HG02623 (cell line): ENCODE results near the gene HLCS.

Source experiments
- ATAC-seq: cut with Tn5 transposase; IDR thresholded peaks from one replicate; pipeline ENCODE4 v1.9.1; 2021; ENCODE audit warnings: moderate library complexity; ENCODE audit not compliant: unreplicated experiment

The HLCS gene

DNA sequence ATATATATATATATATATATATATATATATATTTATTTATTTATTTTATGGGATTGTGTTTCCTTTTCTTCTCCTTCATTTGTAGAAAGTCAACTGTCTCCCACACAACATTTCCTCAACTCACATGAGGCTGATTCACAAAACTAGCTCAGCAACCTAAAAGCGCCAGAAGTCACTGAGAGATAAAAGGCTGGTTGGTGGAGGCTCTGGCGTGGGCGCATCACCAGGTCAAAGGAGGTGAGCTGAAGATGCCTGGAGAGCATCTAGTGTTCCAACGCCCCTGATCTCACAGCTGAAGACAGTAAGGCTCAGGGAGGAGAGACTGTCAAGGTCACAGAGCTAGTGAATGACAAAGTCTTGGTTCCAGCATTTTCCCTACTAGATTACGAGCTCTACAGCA is 78.0 kb downstream of the HLCS start:
- no peak for ATAC-seq

DNA sequence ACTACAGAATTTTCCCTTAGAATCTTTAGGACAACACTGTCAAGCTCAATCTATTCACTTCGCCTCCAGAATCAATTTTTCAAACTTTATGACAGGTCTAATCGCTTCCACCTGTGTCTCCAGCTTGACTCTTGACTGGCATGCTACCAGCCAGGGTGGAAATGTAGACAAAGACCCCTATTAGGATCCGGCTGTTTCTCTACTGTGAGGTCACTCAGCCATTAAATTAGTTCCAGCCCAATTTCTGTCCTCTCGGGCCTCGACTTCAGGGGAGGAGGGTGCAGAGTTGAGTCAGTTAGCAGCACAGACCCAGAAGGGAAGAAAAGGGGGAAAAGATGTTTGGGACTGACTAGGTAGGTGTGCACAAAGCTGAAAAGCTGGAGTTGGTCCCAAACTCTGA is 78.5 kb downstream of the HLCS start:
- no peak for ATAC-seq

DNA sequence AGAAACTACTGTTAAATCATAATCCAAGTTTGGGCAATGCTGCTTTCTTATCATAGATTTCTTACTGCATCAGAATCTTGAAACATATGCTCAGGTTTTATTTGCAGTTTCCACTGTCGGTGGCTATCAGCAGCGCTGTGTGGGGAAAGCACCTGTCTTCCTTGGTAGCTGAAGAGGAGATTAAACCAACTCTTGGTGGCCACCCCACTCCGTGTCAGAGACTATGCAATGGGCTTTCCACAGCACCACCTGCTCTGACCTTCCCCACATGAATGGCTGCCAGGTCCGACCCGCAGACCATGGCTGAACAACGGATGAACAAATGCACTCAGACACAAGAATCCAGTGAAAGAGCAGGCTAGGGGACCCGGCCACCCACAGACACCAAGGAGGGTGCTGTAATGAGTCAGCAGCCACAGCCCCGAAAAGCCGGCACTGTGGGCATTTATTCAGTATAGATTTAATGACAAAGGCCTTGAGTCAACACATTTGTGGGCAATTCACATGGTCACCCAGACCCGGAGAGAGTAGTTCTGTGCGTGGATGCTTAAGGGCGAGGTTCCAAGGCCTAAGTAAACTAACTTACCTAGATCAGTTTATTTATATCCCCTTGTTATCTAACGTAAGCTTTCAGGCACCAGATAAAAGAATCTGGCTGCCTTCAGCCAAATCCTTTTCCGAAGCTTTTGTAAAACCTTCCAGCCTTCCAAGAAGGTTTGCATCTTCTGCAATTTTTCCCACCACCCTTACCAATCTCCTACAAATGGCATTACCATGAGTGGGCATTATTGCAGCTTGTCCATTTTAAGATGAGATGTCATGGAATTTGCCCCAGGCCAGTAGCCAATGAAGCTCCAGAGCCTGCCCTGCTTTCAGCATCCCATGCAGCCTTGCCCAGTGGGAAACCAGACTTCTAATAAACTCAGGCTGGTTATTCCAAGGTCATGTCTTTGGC is 82.7 kb downstream of the HLCS start:
- ATAC-seq = no peak

DNA sequence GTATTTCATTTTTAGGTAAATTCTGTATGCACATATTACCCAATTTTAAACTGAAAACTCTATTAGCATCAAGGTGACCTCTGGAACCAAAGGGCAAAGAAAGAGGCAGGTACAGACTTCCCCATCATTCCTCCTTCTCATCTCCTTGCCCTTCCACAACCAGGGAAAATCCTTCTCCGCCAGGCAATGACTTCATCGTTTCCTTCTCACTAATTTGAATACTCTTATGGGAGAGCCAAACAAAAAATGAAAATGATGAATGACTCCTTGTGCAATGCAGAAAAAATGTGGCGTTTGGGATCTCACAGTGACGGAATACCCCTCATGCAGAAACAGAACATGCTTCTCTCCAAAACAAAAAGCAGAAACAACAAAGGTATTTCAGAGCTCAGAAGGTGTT is 83.7 kb downstream of the HLCS start:
- no peak for ATAC-seq

GRCh38 chr21:36881228-36881627 is 85.2 kb downstream of the HLCS start:
- ATAC-seq = no peak

DNA sequence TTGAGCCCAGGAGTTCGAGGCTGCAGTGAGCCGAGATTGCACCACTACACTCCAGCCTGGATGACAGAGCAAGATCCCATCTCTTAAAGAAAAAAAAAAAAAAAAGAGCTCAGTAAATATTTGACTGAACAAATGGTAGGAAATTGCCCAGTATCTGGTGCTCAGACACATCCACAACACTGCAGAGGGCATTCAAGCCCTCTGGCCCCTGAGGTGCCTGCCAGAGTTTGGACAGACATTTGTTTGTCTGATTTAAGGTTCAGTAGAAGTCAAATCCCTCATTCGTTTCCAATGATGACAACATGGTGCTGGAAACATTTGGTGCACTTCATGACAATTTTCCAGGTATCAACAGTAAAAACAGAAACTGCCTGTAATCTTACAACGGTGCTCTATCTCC is 86.6 kb downstream of the HLCS start:
- no peak for ATAC-seq

GRCh38 chr21:36877741-36878140 is 88.7 kb downstream of the HLCS start:
- no peak for ATAC-seq

DNA sequence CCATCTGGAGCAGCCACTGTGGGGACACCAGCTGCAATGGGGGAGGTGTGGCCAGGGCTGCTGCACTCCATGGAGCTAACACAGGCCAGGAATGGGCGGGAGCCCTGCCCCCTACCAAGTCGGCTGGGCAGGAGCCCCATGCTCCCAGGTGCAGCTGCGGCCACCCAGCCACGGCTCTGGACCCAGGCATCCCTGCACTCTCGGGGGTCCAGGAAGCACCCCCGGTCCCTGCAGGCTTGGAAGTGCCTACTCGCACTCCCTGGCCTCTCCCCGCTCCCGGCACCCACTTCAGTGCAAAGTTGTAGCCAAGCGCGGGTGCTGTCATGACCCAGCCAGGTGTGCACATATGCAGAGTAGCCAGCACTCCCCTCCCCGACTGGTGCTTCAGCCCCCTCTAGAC is 91.8 kb downstream of the HLCS start:
- no peak for ATAC-seq

- no peak for ATAC-seq
These were observed 93.0 kb downstream of the HLCS start for GRCh38 chr21:36873513-36873912.

- ATAC-seq = no peak
These were observed 99.1 kb downstream of the HLCS start for GRCh38 chr21:36867291-36867905.

GRCh38 chr21:36866419-36866818 is 100.0 kb downstream of the HLCS start:
- no peak for ATAC-seq

- ATAC-seq = no peak
These were observed 101.5 kb downstream of the HLCS start for GRCh38 chr21:36864974-36865373.

GRCh38 chr21:36863260-36863659 is 103.2 kb downstream of the HLCS start:
- no peak for ATAC-seq

- ATAC-seq = no peak
These were observed 104.7 kb downstream of the HLCS start for GRCh38 chr21:36861595-36862323.

- ATAC-seq = no peak
These were observed 105.5 kb downstream of the HLCS start for GRCh38 chr21:36860736-36861594.

DNA sequence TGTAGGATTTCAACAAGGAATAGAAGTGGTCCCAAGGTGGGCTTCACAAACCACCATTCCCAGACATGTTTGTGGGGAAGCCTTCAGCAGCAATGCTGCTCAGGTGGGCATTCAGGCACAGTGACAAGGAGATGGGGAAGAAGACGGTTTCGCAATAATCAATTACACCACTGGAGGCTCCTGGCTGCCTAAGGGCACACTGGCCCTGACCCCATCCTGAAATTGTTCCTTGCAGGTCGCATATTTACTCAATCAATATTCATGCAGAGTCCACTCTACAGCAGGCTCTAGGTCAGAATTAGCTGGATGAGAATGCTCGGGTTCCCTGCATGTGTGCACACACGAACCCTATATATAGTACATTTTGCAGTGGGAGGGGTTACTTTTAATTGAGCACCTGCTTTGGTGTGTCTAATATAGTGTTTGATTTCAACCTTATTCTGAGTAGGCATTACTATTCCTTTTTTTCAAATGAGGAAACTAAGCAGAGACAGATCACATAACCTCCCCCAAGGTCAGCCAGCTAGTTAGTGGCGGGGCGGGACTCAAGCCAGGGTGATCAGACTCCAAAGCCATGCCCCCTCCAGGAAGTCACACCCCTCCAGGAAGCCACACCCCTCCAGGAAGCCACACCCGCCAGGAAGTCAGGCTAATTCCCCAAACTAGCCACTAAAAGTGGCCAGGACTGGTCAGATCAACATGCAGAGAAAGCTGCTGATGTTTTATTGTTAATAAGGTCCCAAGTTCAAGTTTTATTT is 106.5 kb downstream of the HLCS start:
- no peak for ATAC-seq

- ATAC-seq = no peak
These were observed 108.0 kb downstream of the HLCS start for GRCh38 chr21:36858320-36858957.

DNA sequence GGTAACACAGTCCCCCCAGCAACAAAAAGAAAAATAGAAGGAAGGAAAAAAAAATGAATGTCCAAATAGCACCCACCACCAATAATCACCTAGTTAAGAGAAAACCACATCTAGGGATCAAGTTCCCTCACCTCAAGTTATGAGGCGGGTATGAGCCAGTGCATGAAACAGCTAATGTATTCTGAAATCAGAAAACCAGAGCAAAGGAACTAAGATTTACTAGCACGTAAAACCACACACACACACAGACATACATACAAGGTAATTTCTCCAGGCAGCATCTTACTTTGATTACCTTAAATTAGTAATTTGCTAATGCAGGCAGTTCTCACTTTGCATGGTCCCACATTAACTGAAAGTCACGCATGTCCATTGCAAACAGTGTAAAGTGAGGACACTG is 109.8 kb downstream of the HLCS start:
- ATAC-seq = no peak

DNA sequence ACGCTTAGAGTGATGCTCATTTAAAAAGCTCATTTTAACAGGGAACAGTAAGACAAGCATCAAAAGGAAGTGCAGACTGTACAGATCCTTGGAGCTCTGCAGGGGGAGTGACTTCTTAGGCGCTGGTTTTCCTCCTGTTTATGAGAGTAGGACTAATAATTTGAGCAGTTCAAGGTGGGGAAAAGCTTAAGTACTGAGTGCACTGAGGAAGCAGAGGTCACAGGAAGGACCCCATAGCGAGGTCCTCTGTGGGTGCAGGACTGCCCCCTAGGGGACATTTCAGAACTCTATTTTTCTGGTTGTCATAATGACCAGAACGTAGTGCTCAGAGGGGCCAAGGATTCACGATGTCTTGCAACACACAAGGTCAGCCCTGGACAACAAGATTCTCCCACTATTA is 112.1 kb downstream of the HLCS start:
- no peak for ATAC-seq

- ATAC-seq = no peak
These were observed 113.6 kb downstream of the HLCS start for GRCh38 chr21:36852864-36853263.
